ENCODE results near the gene GRIP2.

GRIP2 gene

GRCh38 chr3:14463330-14464140 lies 76.6 kb downstream of the GRIP2 start:
- DNase-seq: no peak

GRCh38 chr3:14462738-14463137 lies 77.4 kb downstream of the GRIP2 start:
- no peak for DNase-seq

GRCh38 chr3:14461748-14462324 lies 78.3 kb downstream of the GRIP2 start:
- peak; percentile 16 for DNase-seq

- DNase-seq: no peak
Measured at GRCh38 chr3:14461006-14461747, 79.0 kb downstream of the GRIP2 start.

- DNase-seq: no peak
Measured at GRCh38 chr3:14460342-14461005, 79.7 kb downstream of the GRIP2 start.

- DNase-seq: no peak
Measured at GRCh38 chr3:14459787-14460186, 80.4 kb downstream of the GRIP2 start.

GRCh38 chr3:14459384-14459783 lies 80.8 kb downstream of the GRIP2 start:
- DNase-seq: no peak

GRCh38 chr3:14458434-14459275 lies 81.5 kb downstream of the GRIP2 start:
- DNase-seq: no peak

- no peak for DNase-seq
Measured at GRCh38 chr3:14457999-14458398, 82.1 kb downstream of the GRIP2 start.

GRCh38 chr3:14457481-14457880 lies 82.7 kb downstream of the GRIP2 start:
- no peak for DNase-seq

- no peak for DNase-seq
Measured at GRCh38 chr3:14456794-14457193, 83.3 kb downstream of the GRIP2 start.

GRCh38 chr3:14455571-14456317 lies 84.4 kb downstream of the GRIP2 start:
- no peak for DNase-seq

GRCh38 chr3:14454639-14455310 lies 85.4 kb downstream of the GRIP2 start:
- DNase-seq: no peak

- DNase-seq: no peak
Measured at GRCh38 chr3:14453876-14454638, 86.1 kb downstream of the GRIP2 start.

GRCh38 chr3:14452740-14453710 lies 87.1 kb downstream of the GRIP2 start:
- no peak for DNase-seq

- DNase-seq: no peak
Measured at GRCh38 chr3:14451844-14452739, 88.0 kb downstream of the GRIP2 start.

GRCh38 chr3:14450922-14451606 lies 89.1 kb downstream of the GRIP2 start:
- no peak for DNase-seq

All from central memory CD4-positive, alpha-beta T cell (primary cell).